WTC11 (cell line): ENCODE results near the gene HRH1. TPM values are rescaled to one million over a fixed set of nuclear protein-coding genes. Genes with fewer than 3 reads are reported as not detected.

Experiments used
- ATAC-seq: fragments of 200-7000 bp; cut with Tn5 transposase; 2 replicates; pipeline ENCODE4 v1.10.0; 2021; ENCODE audit warnings: mild to moderate bottlenecking, moderate library complexity
- CTCF ChIA-PET: fragments of 300-600 bp; sonication (Branson Sonifier 250); formaldehyde crosslinking; loops from one replicate; lab custom pipeline; 2021; ENCODE audit warnings: antibody characterized with exemption; lab: Charles Lee
- POLR2A ChIA-PET: fragments of 350-600 bp; sonication (Branson Sonifier 250); formaldehyde crosslinking; loops from one replicate; lab custom pipeline; 2021; ENCODE audit warnings: antibody characterized with exemption; lab: Charles Lee
- DNase-seq: peaks from one replicate; pipeline ENCODE4 v3.0.0; 2021; ENCODE audit warnings: low spot score
- H3K27ac Mint-ChIP-seq: 2 replicates; pipeline ENCODE4 v1.8.0; 2021; ENCODE audit warnings: mixed read lengths
- H3K27me3 Mint-ChIP-seq: 2 replicates; pipeline ENCODE4 v1.8.0; 2021; ENCODE audit warnings: low read depth, mild to moderate bottlenecking, moderate library complexity, mixed read lengths
- H3K36me3 Mint-ChIP-seq: 2 replicates; pipeline ENCODE4 v1.8.0; 2021; ENCODE audit warnings: mixed read lengths
- H3K4me1 Mint-ChIP-seq: 2 replicates; pipeline ENCODE4 v1.8.0; 2022; ENCODE audit warnings: mixed read lengths
- H3K4me3 Mint-ChIP-seq: 2 replicates; pipeline ENCODE4 v1.8.0; 2021; ENCODE audit warnings: mild to moderate bottlenecking, moderate library complexity, mixed read lengths
- H3K9me3 Mint-ChIP-seq: 2 replicates; pipeline ENCODE4 v1.8.0; 2021; ENCODE audit warnings: mixed read lengths
- ELF4 ChIP-seq: sonication (generic); formaldehyde crosslinking; IDR thresholded peaks from 2 replicates; pipeline ENCODE4 v1.8.1; 2022; ENCODE audit warnings: low read depth, mild to moderate bottlenecking, moderate library complexity, missing genetic modification reagents
- EMX1 ChIP-seq: fragments of 250-450 bp; sonication (Bioruptor Pico); IDR thresholded peaks from 2 replicates; pipeline ENCODE4 v1.8.0; 2021; ENCODE audit warnings: mild to moderate bottlenecking
- ETV6 ChIP-seq: sonication (generic); formaldehyde crosslinking; IDR thresholded peaks from 2 replicates; pipeline ENCODE4 v1.8.1; 2022; ENCODE audit warnings: mild to moderate bottlenecking, missing genetic modification reagents
- GRHL2 ChIP-seq: fragments of 250-450 bp; sonication (Bioruptor Pico); IDR thresholded peaks from 2 replicates; pipeline ENCODE4 v1.8.0; 2022; ENCODE audit warnings: mild to moderate bottlenecking, moderate library complexity; ENCODE audit not compliant: insufficient replicate concordance, severe bottlenecking
- HMGA2 ChIP-seq: fragments of 250-450 bp; sonication (Bioruptor Pico); IDR thresholded peaks from 2 replicates; pipeline ENCODE4 v1.4.0; 2021; ENCODE audit warnings: mild to moderate bottlenecking, moderate library complexity
- JAZF1 ChIP-seq: fragments of 250-450 bp; sonication (Bioruptor Pico); IDR thresholded peaks from 2 replicates; pipeline ENCODE4 v1.9.0; 2021; ENCODE audit warnings: moderate library complexity, mild to moderate bottlenecking, inconsistent platforms
- MYBL2 ChIP-seq: sonication (generic); formaldehyde crosslinking; IDR thresholded peaks from 2 replicates; pipeline ENCODE4 v1.8.1; 2023; ENCODE audit warnings: mild to moderate bottlenecking, moderate library complexity, missing genetic modification reagents
- OVOL2 ChIP-seq: fragments of 250-450 bp; sonication (Bioruptor Pico); IDR thresholded peaks from 2 replicates; pipeline ENCODE4 v1.9.0; 2021; ENCODE audit warnings: mild to moderate bottlenecking, borderline replicate concordance
- SOX15 ChIP-seq: fragments of 250-450 bp; sonication (Bioruptor Pico); IDR thresholded peaks from 2 replicates; pipeline ENCODE4 v1.9.0; 2021; ENCODE audit warnings: mild to moderate bottlenecking
- ZNF121 ChIP-seq: sonication (generic); formaldehyde crosslinking; IDR thresholded peaks from 2 replicates; pipeline ENCODE4 v1.8.0; 2023; ENCODE audit warnings: missing genetic modification reagents
- ZNF219 ChIP-seq: sonication (generic); formaldehyde crosslinking; IDR thresholded peaks from 2 replicates; pipeline ENCODE4 v1.8.0; 2023; ENCODE audit warnings: missing genetic modification reagents, mild to moderate bottlenecking, borderline replicate concordance
- ZNF232 ChIP-seq: sonication (generic); formaldehyde crosslinking; IDR thresholded peaks from 2 replicates; pipeline ENCODE4 v1.8.0; 2022; ENCODE audit warnings: mild to moderate bottlenecking, missing genetic modification reagents
- total RNA-seq: library from RNA; stranded (reverse); gene quantifications from 3 replicates; pipeline ENCODE4 v1.2.3, GENCODE V29; 2021
- TF ChIP-seq, protein P1 (sequence below): sonication (generic); formaldehyde crosslinking; IDR thresholded peaks from 2 replicates; pipeline ENCODE4 v1.8.0; 2022; ENCODE audit warnings: missing genetic modification reagents
- TF ChIP-seq, protein P2 (sequence below): fragments of 250-450 bp; sonication (Bioruptor Pico); IDR thresholded peaks from 2 replicates; pipeline ENCODE4 v1.9.0; 2021; ENCODE audit warnings: moderate library complexity, mild to moderate bottlenecking, inconsistent platforms, borderline replicate concordance
- TF ChIP-seq, protein P3 (sequence below): sonication (generic); formaldehyde crosslinking; IDR thresholded peaks from 2 replicates; pipeline ENCODE4 v1.8.1; 2022; ENCODE audit warnings: mild to moderate bottlenecking, missing genetic modification reagents, moderate library complexity, borderline replicate concordance
- TF ChIP-seq, protein P4 (sequence below): fragments of 250-450 bp; sonication (Bioruptor Pico); IDR thresholded peaks from 2 replicates; pipeline ENCODE4 v2.1.2; 2022; ENCODE audit warnings: mild to moderate bottlenecking, moderate library complexity
- TF ChIP-seq, protein P5 (sequence below): fragments of 250-450 bp; sonication (Bioruptor Pico); conservative IDR thresholded peaks from 2 replicates; pipeline ENCODE4 v1.9.0; 2021; ENCODE audit warnings: mild to moderate bottlenecking
- TF ChIP-seq, protein P6 (sequence below): sonication (generic); formaldehyde crosslinking; IDR thresholded peaks from 2 replicates; pipeline ENCODE4 v1.8.1; 2022; ENCODE audit warnings: low read depth, missing genetic modification reagents, borderline replicate concordance
- TF ChIP-seq, protein P7 (sequence below): fragments of 250-450 bp; sonication (Bioruptor Pico); IDR thresholded peaks from 2 replicates; pipeline ENCODE4 v1.9.0; 2021; ENCODE audit warnings: mild to moderate bottlenecking

The HRH1 gene
- total RNA-seq, 1 experiment from 2014 or later, result not detected

DNA sequence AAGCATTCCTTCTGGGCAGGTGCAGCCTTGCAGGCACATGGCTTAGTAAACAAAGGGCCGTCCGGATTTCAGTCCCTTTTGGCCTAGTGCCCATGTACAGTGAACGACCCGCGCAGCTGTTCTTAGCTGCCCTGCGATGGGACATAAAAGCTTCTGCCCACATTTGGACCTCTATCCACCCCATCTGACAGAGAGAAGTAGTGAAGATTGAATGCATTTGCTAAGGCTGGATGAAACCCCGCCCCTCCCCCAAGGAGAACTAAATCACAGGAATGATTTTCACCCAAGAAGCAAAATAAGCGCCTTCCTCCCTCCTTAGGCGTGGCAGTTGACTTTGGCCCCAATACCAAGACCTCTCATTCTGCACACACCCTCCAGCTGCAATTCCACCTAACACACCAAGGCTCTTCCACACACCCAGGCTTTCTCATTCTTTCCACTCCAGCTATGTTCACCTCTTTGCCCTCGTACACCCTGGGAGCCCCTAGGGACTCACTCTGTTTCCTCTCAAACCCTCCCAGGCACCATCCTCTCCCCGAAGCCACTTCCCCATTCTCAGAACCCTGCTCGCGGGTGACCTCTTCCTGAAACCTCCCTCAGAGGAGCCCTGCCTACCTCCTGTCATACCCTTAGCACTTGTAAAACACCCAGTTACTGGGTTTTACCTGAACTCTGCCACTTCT is 14.1 kb upstream of the HRH1 start:
- Mint-ChIP-seq H3K9me3 (peaks cover 8% of the 10 kb centered on the region), H3K4me1 (no peaks in the 10 kb centered on the region), H3K27ac (no peak overlapping the region), H3K36me3 (no peaks in the 10 kb centered on the region), H3K4me3 (no peak overlapping the region), H3K27me3 (peaks cover 3% of the 10 kb centered on the region; the same call in 1 of the 2 replicates)
- ChIA-PET CTCF (no interaction called here), POLR2A (no interaction called here)
- ATAC-seq (no peak), DNase-seq (no peak)
- TF ChIP-seq JAZF1 (CRISPR knock-in tag), result no peak
- TF ChIP-seq, protein P1, sequence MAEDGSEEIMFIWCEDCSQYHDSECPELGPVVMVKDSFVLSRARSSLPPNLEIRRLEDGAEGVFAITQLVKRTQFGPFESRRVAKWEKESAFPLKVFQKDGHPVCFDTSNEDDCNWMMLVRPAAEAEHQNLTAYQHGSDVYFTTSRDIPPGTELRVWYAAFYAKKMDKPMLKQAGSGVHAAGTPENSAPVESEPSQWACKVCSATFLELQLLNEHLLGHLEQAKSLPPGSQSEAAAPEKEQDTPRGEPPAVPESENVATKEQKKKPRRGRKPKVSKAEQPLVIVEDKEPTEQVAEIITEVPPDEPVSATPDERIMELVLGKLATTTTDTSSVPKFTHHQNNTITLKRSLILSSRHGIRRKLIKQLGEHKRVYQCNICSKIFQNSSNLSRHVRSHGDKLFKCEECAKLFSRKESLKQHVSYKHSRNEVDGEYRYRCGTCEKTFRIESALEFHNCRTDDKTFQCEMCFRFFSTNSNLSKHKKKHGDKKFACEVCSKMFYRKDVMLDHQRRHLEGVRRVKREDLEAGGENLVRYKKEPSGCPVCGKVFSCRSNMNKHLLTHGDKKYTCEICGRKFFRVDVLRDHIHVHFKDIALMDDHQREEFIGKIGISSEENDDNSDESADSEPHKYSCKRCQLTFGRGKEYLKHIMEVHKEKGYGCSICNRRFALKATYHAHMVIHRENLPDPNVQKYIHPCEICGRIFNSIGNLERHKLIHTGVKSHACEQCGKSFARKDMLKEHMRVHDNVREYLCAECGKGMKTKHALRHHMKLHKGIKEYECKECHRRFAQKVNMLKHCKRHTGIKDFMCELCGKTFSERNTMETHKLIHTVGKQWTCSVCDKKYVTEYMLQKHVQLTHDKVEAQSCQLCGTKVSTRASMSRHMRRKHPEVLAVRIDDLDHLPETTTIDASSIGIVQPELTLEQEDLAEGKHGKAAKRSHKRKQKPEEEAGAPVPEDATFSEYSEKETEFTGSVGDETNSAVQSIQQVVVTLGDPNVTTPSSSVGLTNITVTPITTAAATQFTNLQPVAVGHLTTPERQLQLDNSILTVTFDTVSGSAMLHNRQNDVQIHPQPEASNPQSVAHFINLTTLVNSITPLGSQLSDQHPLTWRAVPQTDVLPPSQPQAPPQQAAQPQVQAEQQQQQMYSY (CRISPR knock-in tag), result no peak
- TF ChIP-seq ZNF232, result no peak

DNA sequence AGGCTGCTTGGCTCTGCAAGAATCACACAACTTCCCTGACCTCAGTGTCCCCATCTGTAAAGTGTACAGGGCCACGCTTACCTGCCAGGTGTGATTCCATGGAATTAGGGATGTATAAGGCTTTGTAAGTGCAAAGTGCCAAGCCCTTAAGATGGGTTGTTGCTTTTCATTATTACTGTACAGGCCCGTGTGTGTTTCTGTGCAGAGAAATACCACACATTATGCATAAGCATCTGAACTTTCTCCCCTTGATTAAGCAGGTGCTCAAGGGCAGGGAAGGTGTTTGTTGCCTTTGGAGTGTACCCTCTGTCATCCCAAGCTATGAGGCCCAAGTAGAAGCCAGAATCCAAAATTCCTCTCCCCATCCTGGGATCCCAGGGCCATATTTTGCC is 13.6 kb upstream of the HRH1 start:
- no peak overlapping the region for H3K27ac Mint-ChIP-seq
- no peaks in the 10 kb centered on the region for H3K36me3 Mint-ChIP-seq
- no peak overlapping the region for H3K4me3 Mint-ChIP-seq
- peaks cover 8% of the 10 kb centered on the region for H3K9me3 Mint-ChIP-seq
- TF ChIP-seq ETV6 (CRISPR knock-in tag) (no peak), MYBL2 (CRISPR knock-in tag) (no peak), EMX1 (CRISPR knock-in tag) (no peak), ELF4 (no peak), HMGA2 (CRISPR knock-in tag) (no peak)
- TF ChIP-seq, protein P2, sequence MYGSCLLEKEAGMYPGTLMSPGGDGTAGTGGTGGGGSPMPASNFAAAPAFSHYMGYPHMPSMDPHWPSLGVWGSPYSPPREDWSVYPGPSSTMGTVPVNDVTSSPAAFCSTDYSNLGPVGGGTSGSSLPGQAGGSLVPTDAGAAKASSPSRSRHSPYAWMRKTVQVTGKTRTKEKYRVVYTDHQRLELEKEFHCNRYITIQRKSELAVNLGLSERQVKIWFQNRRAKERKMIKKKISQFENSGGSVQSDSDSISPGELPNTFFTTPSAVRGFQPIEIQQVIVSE (CRISPR knock-in tag), result no peak
- TF ChIP-seq, protein P3, sequence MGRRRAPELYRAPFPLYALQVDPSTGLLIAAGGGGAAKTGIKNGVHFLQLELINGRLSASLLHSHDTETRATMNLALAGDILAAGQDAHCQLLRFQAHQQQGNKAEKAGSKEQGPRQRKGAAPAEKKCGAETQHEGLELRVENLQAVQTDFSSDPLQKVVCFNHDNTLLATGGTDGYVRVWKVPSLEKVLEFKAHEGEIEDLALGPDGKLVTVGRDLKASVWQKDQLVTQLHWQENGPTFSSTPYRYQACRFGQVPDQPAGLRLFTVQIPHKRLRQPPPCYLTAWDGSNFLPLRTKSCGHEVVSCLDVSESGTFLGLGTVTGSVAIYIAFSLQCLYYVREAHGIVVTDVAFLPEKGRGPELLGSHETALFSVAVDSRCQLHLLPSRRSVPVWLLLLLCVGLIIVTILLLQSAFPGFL (CRISPR knock-in tag), result no peak
- TF ChIP-seq, protein P4, sequence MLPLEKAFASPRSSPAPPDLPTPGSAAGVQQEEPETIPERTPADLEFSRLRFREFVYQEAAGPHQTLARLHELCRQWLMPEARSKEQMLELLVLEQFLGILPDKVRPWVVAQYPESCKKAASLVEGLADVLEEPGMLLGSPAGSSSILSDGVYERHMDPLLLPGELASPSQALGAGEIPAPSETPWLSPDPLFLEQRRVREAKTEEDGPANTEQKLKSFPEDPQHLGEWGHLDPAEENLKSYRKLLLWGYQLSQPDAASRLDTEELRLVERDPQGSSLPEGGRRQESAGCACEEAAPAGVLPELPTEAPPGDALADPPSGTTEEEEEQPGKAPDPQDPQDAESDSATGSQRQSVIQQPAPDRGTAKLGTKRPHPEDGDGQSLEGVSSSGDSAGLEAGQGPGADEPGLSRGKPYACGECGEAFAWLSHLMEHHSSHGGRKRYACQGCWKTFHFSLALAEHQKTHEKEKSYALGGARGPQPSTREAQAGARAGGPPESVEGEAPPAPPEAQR, result no peak
- TF ChIP-seq, protein P5, sequence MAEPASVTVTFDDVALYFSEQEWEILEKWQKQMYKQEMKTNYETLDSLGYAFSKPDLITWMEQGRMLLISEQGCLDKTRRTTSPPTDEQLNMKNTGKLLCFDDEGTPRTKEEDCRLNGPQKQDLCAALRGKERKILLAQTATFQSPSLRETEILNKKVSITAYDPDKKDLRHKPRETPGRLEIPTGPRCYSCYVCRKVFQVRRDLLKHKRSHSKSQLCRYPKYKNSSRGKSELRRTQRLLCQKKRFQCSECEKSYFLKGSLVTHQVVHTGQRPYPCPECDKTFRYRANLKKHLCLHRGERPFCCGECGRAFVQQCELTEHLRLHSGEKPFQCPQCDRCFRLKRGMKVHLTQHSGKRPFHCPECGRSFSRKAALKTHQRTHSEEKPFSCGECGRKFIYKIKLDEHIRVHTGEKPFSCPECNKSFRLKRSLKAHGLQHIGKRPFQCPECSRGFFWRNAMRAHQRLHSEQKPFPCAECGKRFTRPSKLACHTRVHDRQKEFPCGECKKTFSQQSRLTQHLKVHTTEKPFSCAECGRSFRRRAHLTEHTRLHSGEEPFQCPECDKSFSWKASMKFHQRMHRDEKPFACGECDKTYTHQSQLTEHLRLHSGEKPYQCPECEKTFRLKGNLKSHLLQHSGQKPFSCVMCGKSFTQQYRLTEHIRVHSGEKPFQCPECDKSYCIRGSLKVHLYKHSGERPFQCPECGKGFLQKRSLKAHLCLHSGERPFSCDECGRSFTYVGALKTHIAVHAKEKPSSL (CRISPR knock-in tag), result no peak
- DNase-seq (no peak), ATAC-seq (no peak)
- ChIA-PET POLR2A (no interaction called here), CTCF (no interaction called here)
- H3K4me1 Mint-ChIP-seq, result no peaks in the 10 kb centered on the region
- peaks cover 3% of the 10 kb centered on the region; the same call in 1 of the 2 replicates for H3K27me3 Mint-ChIP-seq

DNA sequence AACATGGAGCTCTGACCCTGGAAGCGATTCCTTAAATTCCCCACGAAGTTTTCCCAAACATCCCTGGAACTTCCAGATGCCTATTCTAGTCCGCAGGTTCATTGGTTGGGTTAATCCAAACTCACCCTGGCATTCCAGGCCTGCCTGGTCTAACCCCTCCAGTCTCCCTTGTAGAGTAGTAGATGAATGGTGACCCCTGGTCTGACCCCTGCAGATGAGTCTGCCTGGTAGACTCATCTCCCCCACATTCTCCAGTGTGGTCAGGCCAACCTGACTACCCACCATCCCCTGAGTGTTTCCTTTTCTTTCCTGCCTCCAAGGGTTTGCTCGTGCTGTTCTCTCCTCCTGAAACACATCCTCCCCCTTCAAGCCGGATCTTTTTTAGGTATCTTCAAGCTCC is 10.8 kb upstream of the HRH1 start:
- H3K9me3 Mint-ChIP-seq, result peaks cover 5% of the 10 kb centered on the region
- H3K4me3 Mint-ChIP-seq, result no peak overlapping the region
- CTCF ChIA-PET, result no interaction called here
- no peak overlapping the region for H3K27ac Mint-ChIP-seq
- H3K27me3 Mint-ChIP-seq, result peaks cover 11% of the 10 kb centered on the region
- no peak for DNase-seq
- no peaks in the 10 kb centered on the region for H3K36me3 Mint-ChIP-seq
- H3K4me1 Mint-ChIP-seq, result no peaks in the 10 kb centered on the region
- POLR2A ChIA-PET, result no interaction called here
- no peak for ATAC-seq
- TF ChIP-seq, protein P6, sequence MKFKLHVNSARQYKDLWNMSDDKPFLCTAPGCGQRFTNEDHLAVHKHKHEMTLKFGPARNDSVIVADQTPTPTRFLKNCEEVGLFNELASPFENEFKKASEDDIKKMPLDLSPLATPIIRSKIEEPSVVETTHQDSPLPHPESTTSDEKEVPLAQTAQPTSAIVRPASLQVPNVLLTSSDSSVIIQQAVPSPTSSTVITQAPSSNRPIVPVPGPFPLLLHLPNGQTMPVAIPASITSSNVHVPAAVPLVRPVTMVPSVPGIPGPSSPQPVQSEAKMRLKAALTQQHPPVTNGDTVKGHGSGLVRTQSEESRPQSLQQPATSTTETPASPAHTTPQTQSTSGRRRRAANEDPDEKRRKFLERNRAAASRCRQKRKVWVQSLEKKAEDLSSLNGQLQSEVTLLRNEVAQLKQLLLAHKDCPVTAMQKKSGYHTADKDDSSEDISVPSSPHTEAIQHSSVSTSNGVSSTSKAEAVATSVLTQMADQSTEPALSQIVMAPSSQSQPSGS, result no peak
- TF ChIP-seq, protein P7, sequence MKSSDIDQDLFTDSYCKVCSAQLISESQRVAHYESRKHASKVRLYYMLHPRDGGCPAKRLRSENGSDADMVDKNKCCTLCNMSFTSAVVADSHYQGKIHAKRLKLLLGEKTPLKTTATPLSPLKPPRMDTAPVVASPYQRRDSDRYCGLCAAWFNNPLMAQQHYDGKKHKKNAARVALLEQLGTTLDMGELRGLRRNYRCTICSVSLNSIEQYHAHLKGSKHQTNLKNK (CRISPR knock-in tag), result no peak
- TF ChIP-seq OVOL2 (CRISPR knock-in tag), result no peak
- no peak for TF ChIP-seq ZNF121 (CRISPR knock-in tag)
- TF ChIP-seq GRHL2, result no peak
- TF ChIP-seq ZNF219 (CRISPR knock-in tag), result no peak
- no peak for TF ChIP-seq SOX15
